Left lung (tissue), 10 donors: ENCODE measurements around the gene CPOX. TPM values are rescaled to one million over a fixed set of nuclear protein-coding genes. Genes with fewer than 3 reads are reported as not detected.

Experiments used
- ATAC-seq: fragments of 200-7000 bp; cut with Tn5 transposase; one replicate; pipeline ENCODE4 v1.9.1; 2020; ENCODE audit warnings: moderate library complexity
- DNase-seq, 4 donors: peaks; one replicate each; pipeline ENCODE4 v3.0.0-alpha.2; 2013 to 2020
- H3K27ac ChIP-seq, 2 donors: fragments of 200-600 bp; sonication (generic) in 1 of 2; one replicate each; pipeline versions ENCODE4 v1.5.0 to v1.8.0; 2020 to 2021
- H3K27me3 ChIP-seq, 2 donors: fragments of 200-600 bp; sonication (generic) in 1 of 2; one replicate each; pipeline versions ENCODE4 v1.5.0 to v1.8.0; 2020 to 2021
- H3K36me3 ChIP-seq, 2 donors: fragments of 200-600 bp; sonication (generic) in 1 of 2; one replicate each; pipeline versions ENCODE4 v1.5.0 to v1.8.0; 2020 to 2021
- H3K4me1 ChIP-seq, 2 donors: fragments of 200-600 bp; one replicate each; pipeline ENCODE4 v1.8.0; 2021
- H3K4me3 ChIP-seq, 2 donors: fragments of 200-600 bp; sonication (generic) in 1 of 2; one replicate each; pipeline versions ENCODE4 v1.5.0 to v1.8.0; 2020 to 2021; ENCODE audit warnings: mild to moderate bottlenecking in 1 of 2
- H3K9me3 ChIP-seq, 2 donors: fragments of 200-600 bp; sonication (generic) in 1 of 2; one replicate each; pipeline versions ENCODE4 v1.5.0 to v1.8.0; 2020 to 2021
- intact Hi-C, 2 donors: fragments of 100-400 bp; cut with DNase I; formaldehyde crosslinking; loops; one replicate each; pipeline versions ENCODE4 v1.11.2 to v1.14.2; 2022
- polyA plus RNA-seq, 6 donors: library from polyadenylated mRNA; unstranded; fragments of 120-200 nt; gene quantifications; one replicate each; pipeline ENCODE4 v1.2.1, GENCODE V29; 2013; ENCODE audit not compliant: insufficient read length in 6 of 6
- total RNA-seq, 2 donors: library from RNA; stranded (reverse); fragmentation: NEBNext Ultra II Directional; extraction: Animal tissue kit (Norgen Biotek cat#: 25700); gene quantifications; one replicate each; pipeline ENCODE4 v1.2.1, GENCODE V29; 2021
- TF ChIP-seq, protein P1 (sequence below), 2 donors: fragments of 200-600 bp; sonication (generic) in 1 of 2; IDR thresholded peaks; one replicate each; pipeline versions ENCODE4 v1.5.0 to v1.8.0; 2021; ENCODE audit warnings: antibody characterized with exemption in 2 of 2
- donor health status: DM: no; HTN: yes; CAD: no.
- donor health status: DM: no; HTN: no; CAD: no.

CPOX gene
- total and polyA plus RNA-seq, 8 donors, result 15.0 to 33.6 (median 27.5) TPM

DNA sequence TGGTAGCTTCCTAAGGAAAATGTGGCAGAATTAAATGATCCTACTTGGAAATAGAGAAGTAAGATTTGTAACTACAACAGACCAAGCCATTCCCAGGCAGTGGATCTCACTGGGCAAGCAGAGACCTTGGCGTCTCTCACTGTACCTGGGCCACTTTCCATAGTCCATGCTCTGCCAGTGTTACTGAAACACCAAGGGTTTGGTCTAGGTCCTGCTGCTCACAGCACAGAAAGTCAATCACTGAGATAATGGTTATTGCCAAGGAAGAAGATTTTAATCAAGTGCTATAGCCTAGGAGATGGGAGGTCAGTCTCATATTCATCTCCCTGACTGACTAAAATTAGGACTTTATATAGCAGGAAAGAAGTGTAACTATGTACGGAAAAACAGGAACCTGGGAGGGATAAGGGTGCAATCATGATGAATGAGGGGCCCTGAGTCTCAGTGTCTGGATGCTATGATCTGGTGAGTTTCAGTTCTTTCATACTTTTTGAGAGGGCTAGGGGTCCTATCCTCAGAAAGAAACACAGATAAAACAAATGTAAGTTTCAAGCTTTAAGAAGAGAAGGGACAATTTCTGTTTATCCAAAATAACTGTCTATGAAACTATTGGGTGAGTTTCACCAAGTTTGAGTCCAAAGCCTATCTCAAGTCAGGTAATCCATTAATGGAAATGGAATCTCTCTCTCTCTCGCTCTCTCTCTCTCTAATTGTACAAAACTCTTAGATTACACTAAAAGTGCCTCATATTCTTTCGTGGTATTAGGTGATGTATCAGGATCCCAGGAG lies 41.0 kb downstream of the CPOX start:
- intact Hi-C loops, result no loop called here
- no peak for DNase-seq
- TF ChIP-seq, protein P1, sequence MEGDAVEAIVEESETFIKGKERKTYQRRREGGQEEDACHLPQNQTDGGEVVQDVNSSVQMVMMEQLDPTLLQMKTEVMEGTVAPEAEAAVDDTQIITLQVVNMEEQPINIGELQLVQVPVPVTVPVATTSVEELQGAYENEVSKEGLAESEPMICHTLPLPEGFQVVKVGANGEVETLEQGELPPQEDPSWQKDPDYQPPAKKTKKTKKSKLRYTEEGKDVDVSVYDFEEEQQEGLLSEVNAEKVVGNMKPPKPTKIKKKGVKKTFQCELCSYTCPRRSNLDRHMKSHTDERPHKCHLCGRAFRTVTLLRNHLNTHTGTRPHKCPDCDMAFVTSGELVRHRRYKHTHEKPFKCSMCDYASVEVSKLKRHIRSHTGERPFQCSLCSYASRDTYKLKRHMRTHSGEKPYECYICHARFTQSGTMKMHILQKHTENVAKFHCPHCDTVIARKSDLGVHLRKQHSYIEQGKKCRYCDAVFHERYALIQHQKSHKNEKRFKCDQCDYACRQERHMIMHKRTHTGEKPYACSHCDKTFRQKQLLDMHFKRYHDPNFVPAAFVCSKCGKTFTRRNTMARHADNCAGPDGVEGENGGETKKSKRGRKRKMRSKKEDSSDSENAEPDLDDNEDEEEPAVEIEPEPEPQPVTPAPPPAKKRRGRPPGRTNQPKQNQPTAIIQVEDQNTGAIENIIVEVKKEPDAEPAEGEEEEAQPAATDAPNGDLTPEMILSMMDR (IDR thresholded peaks at IDR 0.05), result no peak

DNA sequence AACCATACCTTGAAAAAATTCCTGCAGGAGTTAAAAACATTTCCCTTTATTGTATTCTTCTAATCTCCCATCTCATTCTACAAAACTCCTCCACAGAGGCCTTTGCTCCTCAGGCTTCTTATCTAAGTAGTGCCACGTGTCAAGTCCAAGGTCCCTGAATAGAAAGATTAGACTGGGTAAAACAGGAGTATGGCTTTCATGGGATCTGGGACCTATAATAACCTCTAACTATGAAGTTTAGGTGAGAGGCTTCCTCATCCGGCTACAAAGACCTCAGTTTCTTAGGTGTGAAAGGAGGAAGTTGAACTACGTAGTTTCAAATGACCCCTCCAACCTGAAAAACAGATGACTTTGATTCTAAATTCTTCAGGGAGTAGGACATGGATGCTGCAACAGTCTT lies 41.7 kb downstream of the CPOX start:
- TF ChIP-seq, protein P1 (IDR thresholded peaks at IDR 0.05), result no peak
- Histone ChIP-seq H3K27ac (no peak overlapping the region), H3K9me3 (no peaks in the 10 kb centered on the region), H3K36me3 (no peaks in the 10 kb centered on the region), H3K27me3 (no peaks in the 10 kb centered on the region), H3K4me3 (no peak overlapping the region), H3K4me1 (peaks cover 0 to 8% of the 10 kb centered on the region in 2 donors)
- intact Hi-C loops, result no loop called here
- DNase-seq (no peak), ATAC-seq (no peak)

More for the DNA sequence above, 41.0 kb downstream of the CPOX start:
- no peaks in the 10 kb centered on the region for H3K36me3 ChIP-seq
- H3K9me3 ChIP-seq, result no peaks in the 10 kb centered on the region
- no peak overlapping the region for H3K27ac ChIP-seq
- H3K4me3 ChIP-seq, result no peak overlapping the region
- ATAC-seq, result no peak
- H3K4me1 ChIP-seq, result peaks cover 0 to 8% of the 10 kb centered on the region in 2 donors
- H3K27me3 ChIP-seq, result no peaks in the 10 kb centered on the region

DNA sequence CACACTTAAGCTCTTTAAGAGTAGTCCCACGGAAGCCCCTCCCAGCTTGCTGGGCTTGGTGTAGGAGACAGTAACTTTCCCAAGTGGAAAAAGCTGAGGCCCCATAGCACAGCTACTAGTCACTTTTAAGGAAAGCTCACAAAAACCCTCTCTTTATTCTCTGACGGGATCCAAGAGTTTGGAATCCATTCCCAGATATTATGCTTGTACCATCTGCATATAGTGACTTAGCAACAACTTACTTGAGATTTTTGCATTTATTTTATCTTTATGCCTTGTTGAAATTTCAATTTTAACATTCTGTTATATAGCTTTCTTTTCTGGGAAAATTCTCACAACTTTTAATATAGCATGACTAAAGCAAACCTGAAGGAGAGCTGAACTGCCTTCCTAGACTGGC lies 42.2 kb downstream of the CPOX start:
- ATAC-seq (no peak), DNase-seq (no peak)
- TF ChIP-seq, protein P1 (IDR thresholded peaks at IDR 0.05), result no peak
- Histone ChIP-seq H3K27me3 (no peaks in the 10 kb centered on the region), H3K36me3 (no peaks in the 10 kb centered on the region), H3K27ac (no peak overlapping the region), H3K9me3 (no peaks in the 10 kb centered on the region), H3K4me1 (peaks cover 0 to 8% of the 10 kb centered on the region in 2 donors), H3K4me3 (no peak overlapping the region)
- intact Hi-C loops, result no loop called here

DNA sequence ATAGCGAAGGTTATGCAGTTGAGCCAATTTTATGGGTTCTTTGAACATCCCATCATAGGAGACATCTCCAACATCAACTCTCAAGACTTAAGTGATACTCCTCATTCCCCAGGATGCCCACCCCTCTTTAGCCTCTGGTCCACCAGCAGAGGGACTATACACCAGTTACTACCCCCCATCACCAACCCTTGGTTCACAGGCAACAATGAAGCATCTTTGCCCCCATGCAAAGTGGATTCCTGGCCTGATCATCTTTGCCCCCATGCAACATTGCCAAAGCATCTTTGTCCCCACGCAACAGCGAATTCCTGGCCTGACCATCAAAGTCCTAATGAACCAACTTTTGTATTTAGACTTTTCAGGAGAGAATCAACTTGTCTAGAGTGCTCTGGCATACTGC lies 42.6 kb downstream of the CPOX start:
- no peaks in the 10 kb centered on the region for H3K27me3 ChIP-seq
- no peak for DNase-seq
- H3K9me3 ChIP-seq, result no peaks in the 10 kb centered on the region
- H3K36me3 ChIP-seq, result no peaks in the 10 kb centered on the region
- TF ChIP-seq, protein P1 (IDR thresholded peaks at IDR 0.05), result no peak
- intact Hi-C loops, result no loop called here
- no peak for ATAC-seq
- H3K4me3 ChIP-seq, result no peak overlapping the region
- H3K4me1 ChIP-seq, result peaks cover 0 to 8% of the 10 kb centered on the region in 2 donors
- no peak overlapping the region for H3K27ac ChIP-seq

DNA sequence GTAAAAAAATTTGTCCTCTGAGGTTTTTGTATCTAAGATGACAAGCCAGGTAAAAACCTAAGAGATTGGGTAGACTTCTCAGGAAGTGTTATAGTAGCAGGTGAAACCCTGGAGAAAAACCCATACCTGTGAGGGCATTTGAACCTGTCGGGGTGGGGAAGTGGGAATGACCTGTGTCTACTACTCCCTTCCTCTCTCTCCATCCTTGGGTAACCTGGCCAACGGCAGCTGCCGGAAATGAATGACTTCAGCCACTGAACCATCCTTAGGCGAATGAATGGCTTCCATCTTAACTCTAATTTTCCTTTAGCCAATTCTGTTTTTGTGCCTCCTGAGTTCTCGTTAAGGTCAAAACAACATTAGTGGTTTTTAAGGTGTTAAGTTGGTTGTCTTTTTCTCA lies 44.9 kb downstream of the CPOX start:
- Histone ChIP-seq H3K27ac (no peak overlapping the region), H3K9me3 (no peaks in the 10 kb centered on the region), H3K27me3 (no peaks in the 10 kb centered on the region), H3K36me3 (no peaks in the 10 kb centered on the region), H3K4me1 (peaks cover 0 to under 1% of the 10 kb centered on the region in 2 donors), H3K4me3 (no peak overlapping the region)
- TF ChIP-seq, protein P1 (IDR thresholded peaks at IDR 0.05), result no peak
- intact Hi-C loops, result no loop called here
- DNase-seq (no peak), ATAC-seq (no peak)
